NCI-H1436 (cell line): Measurements from ENCODE around the gene MYO3B.

Source experiments
- DNase-seq: peaks from one replicate; lab custom pipeline; 2025; lab: John Stamatoyannopoulos, UW

Gene MYO3B

GRCh38 chr2:170695521-170696410 is 517.8 kb downstream of the MYO3B start:
- DNase-seq: no peak

DNA sequence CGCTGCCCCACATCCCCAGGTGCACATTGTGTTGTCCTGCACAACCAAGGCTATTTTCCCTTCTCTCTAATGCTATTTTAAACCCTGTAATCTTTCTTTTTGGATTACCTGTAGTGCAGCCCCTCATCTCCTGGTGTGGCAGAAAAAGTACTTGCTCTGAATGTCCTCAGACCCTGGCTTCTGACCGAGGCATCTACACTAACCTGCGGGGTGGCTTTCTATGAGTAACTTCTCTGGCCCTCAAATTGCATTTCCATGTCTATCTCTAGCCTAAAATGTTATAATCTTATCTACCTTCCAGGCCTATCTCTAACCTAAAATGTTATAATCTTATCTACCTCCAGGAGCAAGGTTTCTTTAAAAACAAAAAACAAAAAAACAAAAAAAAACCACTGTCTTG is 519.0 kb downstream of the MYO3B start:
- DNase-seq: no peak

- no peak for DNase-seq
Measured at GRCh38 chr2:170701011-170701410, 523.1 kb downstream of the MYO3B start.

DNA sequence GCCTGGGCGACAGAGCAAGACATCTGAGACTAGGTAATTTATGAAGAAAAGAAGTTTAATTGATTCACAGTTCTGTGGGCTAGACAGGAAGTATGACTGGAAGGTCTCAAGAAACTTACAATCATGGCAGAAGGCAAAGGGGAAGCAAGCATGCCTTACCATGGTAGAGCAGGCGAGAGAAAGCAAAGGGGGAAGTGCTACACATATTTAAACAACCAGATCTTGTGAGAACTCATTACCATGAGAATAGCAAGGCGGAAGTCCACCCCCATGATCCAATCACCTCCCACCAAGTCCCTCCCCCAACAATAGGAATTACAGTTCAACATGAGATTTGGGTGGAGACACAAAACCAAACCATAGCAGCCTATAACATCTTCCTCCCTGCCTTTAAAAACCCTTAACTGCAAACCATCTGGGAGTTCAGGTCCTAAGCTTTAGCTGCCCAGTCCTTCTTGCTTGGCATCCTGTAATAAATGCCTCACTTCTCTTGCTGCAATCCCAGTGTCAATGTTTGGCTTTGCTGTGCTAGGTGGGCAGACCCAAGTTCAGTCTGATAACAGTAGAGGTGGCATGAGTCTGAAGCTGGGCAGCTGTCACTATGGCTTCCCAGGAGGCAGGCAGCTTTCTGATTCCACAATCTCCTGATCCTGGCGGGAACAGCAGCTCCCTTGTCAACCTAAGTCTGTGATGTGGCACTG is 526.0 kb downstream of the MYO3B start:
- no peak for DNase-seq
